ENCODE measurements around the gene DNAH9. TPM values are rescaled to one million over a fixed set of nuclear protein-coding genes. Genes with fewer than 3 reads are reported as not detected.

The DNAH9 gene, protein sequence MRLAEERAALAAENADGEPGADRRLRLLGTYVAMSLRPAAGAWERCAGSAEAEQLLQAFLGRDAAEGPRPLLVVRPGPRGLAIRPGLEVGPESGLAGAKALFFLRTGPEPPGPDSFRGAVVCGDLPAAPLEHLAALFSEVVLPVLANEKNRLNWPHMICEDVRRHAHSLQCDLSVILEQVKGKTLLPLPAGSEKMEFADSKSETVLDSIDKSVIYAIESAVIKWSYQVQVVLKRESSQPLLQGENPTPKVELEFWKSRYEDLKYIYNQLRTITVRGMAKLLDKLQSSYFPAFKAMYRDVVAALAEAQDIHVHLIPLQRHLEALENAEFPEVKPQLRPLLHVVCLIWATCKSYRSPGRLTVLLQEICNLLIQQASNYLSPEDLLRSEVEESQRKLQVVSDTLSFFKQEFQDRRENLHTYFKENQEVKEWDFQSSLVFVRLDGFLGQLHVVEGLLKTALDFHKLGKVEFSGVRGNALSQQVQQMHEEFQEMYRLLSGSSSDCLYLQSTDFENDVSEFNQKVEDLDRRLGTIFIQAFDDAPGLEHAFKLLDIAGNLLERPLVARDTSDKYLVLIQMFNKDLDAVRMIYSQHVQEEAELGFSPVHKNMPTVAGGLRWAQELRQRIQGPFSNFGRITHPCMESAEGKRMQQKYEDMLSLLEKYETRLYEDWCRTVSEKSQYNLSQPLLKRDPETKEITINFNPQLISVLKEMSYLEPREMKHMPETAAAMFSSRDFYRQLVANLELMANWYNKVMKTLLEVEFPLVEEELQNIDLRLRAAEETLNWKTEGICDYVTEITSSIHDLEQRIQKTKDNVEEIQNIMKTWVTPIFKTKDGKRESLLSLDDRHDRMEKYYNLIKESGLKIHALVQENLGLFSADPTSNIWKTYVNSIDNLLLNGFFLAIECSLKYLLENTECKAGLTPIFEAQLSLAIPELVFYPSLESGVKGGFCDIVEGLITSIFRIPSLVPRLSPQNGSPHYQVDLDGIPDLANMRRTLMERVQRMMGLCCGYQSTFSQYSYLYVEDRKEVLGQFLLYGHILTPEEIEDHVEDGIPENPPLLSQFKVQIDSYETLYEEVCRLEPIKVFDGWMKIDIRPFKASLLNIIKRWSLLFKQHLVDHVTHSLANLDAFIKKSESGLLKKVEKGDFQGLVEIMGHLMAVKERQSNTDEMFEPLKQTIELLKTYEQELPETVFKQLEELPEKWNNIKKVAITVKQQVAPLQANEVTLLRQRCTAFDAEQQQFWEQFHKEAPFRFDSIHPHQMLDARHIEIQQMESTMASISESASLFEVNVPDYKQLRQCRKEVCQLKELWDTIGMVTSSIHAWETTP (N-terminal part only)
- total RNA-seq, result 2.2 TPM
- long read RNA-seq, transcript DNAH9-209 (4 exons, 1,986 nt), result major isoform, 5 of 10 reads
- long read RNA-seq, partial matches to known transcripts, result 0 of 10 reads
- long read RNA-seq, other reads (novel, unspliced or antisense), result 5 of 10 reads

DNA sequence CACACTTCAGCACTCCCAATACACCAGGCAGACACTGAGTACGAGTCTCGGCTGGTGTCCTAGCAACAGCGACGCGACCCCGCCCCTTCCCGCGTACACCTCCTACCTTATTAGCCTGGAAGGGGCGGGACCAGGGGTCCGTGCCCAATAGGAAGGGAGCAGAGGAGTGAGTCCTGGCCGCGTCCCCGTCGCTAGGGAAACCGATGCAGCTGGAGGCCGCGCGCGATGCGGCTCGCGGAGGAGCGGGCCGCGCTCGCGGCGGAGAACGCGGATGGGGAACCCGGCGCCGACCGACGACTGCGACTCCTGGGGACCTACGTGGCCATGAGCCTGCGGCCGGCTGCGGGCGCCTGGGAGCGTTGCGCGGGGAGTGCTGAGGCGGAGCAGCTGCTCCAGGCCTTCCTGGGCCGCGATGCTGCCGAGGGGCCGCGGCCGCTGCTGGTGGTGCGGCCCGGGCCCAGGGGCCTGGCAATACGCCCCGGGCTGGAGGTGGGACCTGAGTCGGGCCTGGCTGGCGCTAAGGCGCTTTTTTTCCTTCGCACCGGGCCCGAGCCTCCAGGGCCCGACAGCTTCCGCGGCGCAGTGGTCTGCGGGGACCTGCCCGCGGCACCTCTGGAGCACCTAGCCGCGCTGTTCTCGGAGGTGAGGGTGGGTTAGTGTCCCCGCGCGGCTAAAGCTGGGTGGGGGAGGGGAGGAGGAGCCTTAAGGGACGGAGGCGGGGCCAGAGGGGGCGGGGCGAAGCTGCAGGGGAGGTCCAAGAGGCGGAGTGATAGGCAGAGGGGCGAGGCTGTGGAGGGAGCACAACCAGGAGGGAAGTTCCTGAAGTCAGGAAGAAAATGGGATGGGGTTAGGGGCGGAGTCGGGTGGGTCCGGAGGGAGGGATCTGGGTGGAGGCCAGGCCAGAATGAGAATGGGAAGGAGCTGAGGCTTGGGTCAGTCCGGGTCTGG, at the start of gene DNAH9:
Gene DNAH9, plus strand, starts transcription at position 197 of the 948 bp plus-strand sequence. Its CDS starts 29 bp downstream, at position 226.
- DNase-seq (ENCODE audit: low spot score), result peak; percentile 96

- no peak for DNase-seq (ENCODE audit: low spot score)
Measured at GRCh38 chr17:11550431-11550830, 47.8 kb upstream of the DNAH9 start.

DNA sequence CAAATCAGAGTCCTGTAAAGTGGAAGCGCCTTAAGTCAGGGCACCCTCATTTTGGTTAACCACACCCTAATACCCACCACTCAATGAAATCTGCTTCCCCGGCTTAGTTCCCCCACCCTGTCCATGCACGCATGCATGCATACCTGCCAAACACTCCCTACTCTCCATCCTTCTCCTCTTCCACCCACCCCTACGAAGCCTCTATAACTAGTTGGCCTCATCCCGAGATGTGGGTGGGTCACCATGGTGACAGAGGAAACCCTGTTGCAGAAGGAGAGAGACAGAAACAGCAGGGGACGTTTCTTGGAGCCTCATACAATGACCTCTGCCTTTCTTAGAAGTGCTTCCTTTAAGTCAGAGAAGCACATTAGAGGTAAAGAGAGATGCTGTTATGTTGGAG, 46.8 kb upstream of the DNAH9 start:
- DNase-seq (ENCODE audit: low spot score), result no peak

GRCh38 chr17:11553135-11553534, 45.1 kb upstream of the DNAH9 start:
- DNase-seq (ENCODE audit: low spot score), result no peak

GRCh38 chr17:11554042-11554441, 44.2 kb upstream of the DNAH9 start:
- DNase-seq (ENCODE audit: low spot score), result no peak

- no peak for DNase-seq (ENCODE audit: low spot score)
Measured at GRCh38 chr17:11554542-11554941, 43.7 kb upstream of the DNAH9 start.

DNA sequence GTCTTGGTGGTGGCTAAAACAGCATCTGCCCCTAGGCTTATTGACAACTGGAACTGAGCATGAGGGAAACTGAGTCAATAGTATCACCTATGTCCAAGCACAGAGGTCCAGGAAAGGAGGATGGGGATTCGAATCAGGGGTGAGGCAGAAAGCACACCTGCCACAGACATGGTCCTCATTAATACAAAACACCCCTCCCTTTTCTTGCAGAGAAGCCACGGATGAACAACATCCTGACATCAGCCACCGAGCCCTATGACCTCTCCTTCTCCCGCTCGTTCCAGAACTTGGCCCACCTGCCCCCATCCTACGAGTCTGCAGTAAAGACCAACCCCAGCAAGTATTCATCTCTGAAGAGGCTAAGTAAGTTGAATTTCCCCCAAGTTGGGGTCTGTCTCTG, 42.7 kb upstream of the DNAH9 start:
- DNase-seq (ENCODE audit: low spot score), result no peak

GRCh38 chr17:11557727-11558452, 40.4 kb upstream of the DNAH9 start:
- no peak for DNase-seq (ENCODE audit: low spot score)

- DNase-seq (ENCODE audit: low spot score), result no peak
Measured at GRCh38 chr17:11558681-11559234, 39.5 kb upstream of the DNAH9 start.

GRCh38 chr17:11559601-11560000, 38.7 kb upstream of the DNAH9 start:
- no peak for DNase-seq (ENCODE audit: low spot score)

- DNase-seq (ENCODE audit: low spot score), result no peak
Measured at GRCh38 chr17:11561281-11561680, 37.0 kb upstream of the DNAH9 start.

GRCh38 chr17:11561702-11562101, 36.6 kb upstream of the DNAH9 start:
- no peak for DNase-seq (ENCODE audit: low spot score)

DNA sequence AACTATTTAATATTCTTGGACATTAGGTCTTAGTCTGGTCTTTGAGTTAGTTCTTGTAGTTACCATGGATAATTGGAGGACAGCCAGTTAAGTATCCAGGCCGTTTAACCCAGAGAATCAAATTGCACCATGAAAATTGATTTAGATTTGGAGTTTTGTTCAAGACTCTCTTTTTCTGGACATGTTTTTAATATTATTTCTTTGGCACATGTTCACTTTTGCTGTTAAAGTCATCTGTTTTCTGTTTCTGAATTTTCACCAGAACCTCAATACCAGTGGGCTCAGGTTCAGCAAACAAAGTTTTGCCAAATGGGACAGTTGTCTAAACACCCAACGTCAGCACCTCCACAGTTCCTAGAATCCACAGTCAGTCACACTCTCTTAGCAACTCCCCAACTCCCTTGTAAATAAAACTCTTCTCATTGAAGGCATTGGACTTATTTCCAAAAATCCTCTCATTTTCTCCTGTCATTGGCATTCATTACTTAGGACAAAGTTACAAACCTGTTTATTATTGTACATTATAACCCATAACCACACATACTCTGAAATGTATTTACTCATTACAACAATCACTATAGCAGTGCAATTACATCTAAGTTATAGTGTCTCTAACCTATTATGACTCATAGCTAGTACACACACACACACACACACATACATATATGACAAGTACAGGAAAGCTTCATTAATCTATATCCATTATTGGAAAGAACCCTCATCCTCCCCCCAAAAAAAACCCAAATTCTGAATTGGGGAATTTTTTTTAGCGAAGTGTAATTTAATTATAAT, 33.5 kb upstream of the DNAH9 start:
- DNase-seq (ENCODE audit: low spot score), result no peak

DNA sequence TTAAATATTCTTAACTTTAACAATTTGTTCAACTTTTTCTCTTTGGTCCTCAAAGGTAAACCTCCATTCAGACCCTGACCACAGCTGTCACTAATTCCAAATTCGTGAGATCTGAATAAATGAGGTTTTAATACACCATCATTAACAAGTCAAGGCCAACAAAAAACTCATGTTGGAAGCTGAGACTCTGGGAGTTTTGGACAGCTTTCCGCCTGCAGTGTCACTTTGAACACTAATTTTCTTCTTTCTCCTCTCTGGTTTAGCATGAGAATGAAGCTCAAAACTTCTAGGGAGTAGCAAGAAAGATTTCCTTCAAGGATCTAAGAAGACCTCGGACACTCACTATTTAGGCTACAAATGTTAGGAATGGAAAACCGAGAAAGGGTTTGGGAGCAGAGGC, 32.7 kb upstream of the DNAH9 start:
- DNase-seq (ENCODE audit: low spot score), result no peak

DNA sequence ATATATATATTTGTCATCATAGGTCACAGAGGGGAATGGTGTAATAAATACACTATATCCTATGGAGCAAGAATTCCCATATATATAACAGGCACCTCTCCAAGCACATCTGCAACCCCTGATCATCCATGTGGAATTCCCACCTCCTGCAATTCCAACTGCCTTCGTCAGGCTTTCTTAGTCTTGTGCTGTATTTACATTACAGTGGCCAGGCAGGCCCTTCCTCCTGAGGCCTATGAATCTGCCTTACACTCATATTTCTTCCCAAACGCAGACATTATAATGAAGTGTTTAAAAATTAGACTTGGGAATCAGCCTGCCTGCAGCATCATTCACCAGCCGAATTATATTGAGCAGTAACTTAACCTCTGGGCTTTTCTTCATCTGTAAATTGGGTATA, 19.3 kb upstream of the DNAH9 start:
- DNase-seq (ENCODE audit: low spot score), result no peak

- DNase-seq (ENCODE audit: low spot score), result no peak
Measured at GRCh38 chr17:11580677-11581076, 17.6 kb upstream of the DNAH9 start.

GRCh38 chr17:11582217-11582616, 16.1 kb upstream of the DNAH9 start:
- no peak for DNase-seq (ENCODE audit: low spot score)
